GM19324 (cell line): Measurements from ENCODE around the gene ZNFX1.
A peak's percentile ranks its signal among the peaks of the same experiment; 100 is the strongest.
"Not testable (repeated sequence)": the region's sequence is repeated elsewhere in the genome, so short reads cannot be mapped to it uniquely, and the experiment has no call there.

ENCODE experiments used
- ATAC-seq: cut with Tn5 transposase; IDR thresholded peaks from one replicate; pipeline ENCODE4 v1.9.1; 2021; ENCODE audit warnings: mild to moderate bottlenecking, moderate library complexity; ENCODE audit not compliant: unreplicated experiment, low FRiP score

ZNFX1 gene

GRCh38 chr20:49278036-49278817 lies at the start of gene ZNFX1:
TSS of gene ZNFX1 (minus strand) at chr20:49278057. CDS start at chr20:49275839, 2,218 bp downstream.
- ATAC-seq = peak; percentile 90

GRCh38 chr20:49326026-49326425 lies 48.2 kb upstream of the ZNFX1 start:
- ATAC-seq = no peak

- ATAC-seq = no peak
These were observed 46.4 kb upstream of the ZNFX1 start for GRCh38 chr20:49324306-49324705.

- no peak for ATAC-seq
These were observed 45.9 kb upstream of the ZNFX1 start for GRCh38 chr20:49323622-49324238.

- no peak for ATAC-seq
These were observed 42.6 kb upstream of the ZNFX1 start for GRCh38 chr20:49320460-49320859.

- no peak for ATAC-seq
These were observed 41.5 kb upstream of the ZNFX1 start for GRCh38 chr20:49319208-49319809.

- no peak for ATAC-seq
These were observed 40.8 kb upstream of the ZNFX1 start for GRCh38 chr20:49318430-49319207.

- no peak for ATAC-seq
These were observed 40.2 kb upstream of the ZNFX1 start for GRCh38 chr20:49318091-49318429.

- no peak for ATAC-seq
These were observed 38.8 kb upstream of the ZNFX1 start for GRCh38 chr20:49316704-49317103.

- ATAC-seq = no peak
These were observed 37.7 kb upstream of the ZNFX1 start for GRCh38 chr20:49315580-49315979.

- not testable (repeated sequence) for ATAC-seq
These were observed 36.2 kb upstream of the ZNFX1 start for GRCh38 chr20:49314052-49314451.

GRCh38 chr20:49313283-49313682 lies 35.4 kb upstream of the ZNFX1 start:
- ATAC-seq = no peak

GRCh38 chr20:49312661-49313060 lies 34.8 kb upstream of the ZNFX1 start:
- no peak for ATAC-seq

GRCh38 chr20:49310705-49311104 lies 32.8 kb upstream of the ZNFX1 start:
- no peak for ATAC-seq

GRCh38 chr20:49308875-49309274 lies 31.0 kb upstream of the ZNFX1 start:
- no peak for ATAC-seq

GRCh38 chr20:49306903-49307620 lies 29.2 kb upstream of the ZNFX1 start:
- ATAC-seq = no peak

- ATAC-seq = no peak
These were observed 25.3 kb upstream of the ZNFX1 start for GRCh38 chr20:49303065-49303552.

GRCh38 chr20:49297605-49298530 lies 20.0 kb upstream of the ZNFX1 start:
- no peak for ATAC-seq

- not testable (repeated sequence) for ATAC-seq
These were observed 16.3 kb upstream of the ZNFX1 start for GRCh38 chr20:49294002-49294654.
